A549 (cell line): ENCODE data around the gene DQX1. TPM values are rescaled to one million over a fixed set of nuclear protein-coding genes. Genes with fewer than 3 reads are reported as not detected.

Experiments used
- ATOH8 ChIP-seq: fragments of 250-450 bp; sonication (Bioruptor Pico); IDR thresholded peaks from 2 replicates; pipeline ENCODE4 v1.5.0; 2020; ENCODE audit warnings: low read depth, mild to moderate bottlenecking, moderate library complexity
- BHLHE40 ChIP-seq: IDR thresholded peaks from 2 replicates; pipeline ENCODE4 v1.6.1; 2012; ENCODE audit warnings: low read depth, low read length, inconsistent platforms
- CBX2 ChIP-seq: fragments of 200-600 bp; sonication (generic); IDR thresholded peaks from 2 replicates; pipeline ENCODE4 v1.6.1; 2016; ENCODE audit warnings: low read depth, mild to moderate bottlenecking, borderline replicate concordance
- CBX8 ChIP-seq: fragments of 200-600 bp; sonication (generic); IDR thresholded peaks from 2 replicates; pipeline ENCODE4 v1.6.1; 2016
- CEBPB ChIP-seq, 2 experiments: fragments of >200 bp in 1 of 2; sonication (Bioruptor Twin) in 1 of 2; formaldehyde crosslinking in 1 of 2; IDR thresholded peaks; 2 replicates each; pipeline ENCODE4 v1.6.1; 2012 to 2016
- CHD4 ChIP-seq: fragments of 200-600 bp; sonication (generic); IDR thresholded peaks from 2 replicates; pipeline ENCODE4 v1.6.1; 2016; ENCODE audit warnings: antibody characterized with exemption, mild to moderate bottlenecking, borderline replicate concordance
- EHF ChIP-seq: fragments of 250-450 bp; sonication (Bioruptor Pico); IDR thresholded peaks from 2 replicates; pipeline ENCODE4 v1.5.0; 2020; ENCODE audit warnings: mild to moderate bottlenecking
- EHMT2 ChIP-seq: fragments of 200-600 bp; sonication (generic); IDR thresholded peaks from 2 replicates; pipeline ENCODE4 v1.6.1; 2016; ENCODE audit warnings: antibody characterized with exemption, low read depth, mild to moderate bottlenecking, moderate library complexity
- EP300 ChIP-seq, 2 experiments: fragments of >200 bp; sonication (Bioruptor Twin); formaldehyde crosslinking; IDR thresholded peaks; 2 replicates in 1 of 2; 3 replicates in 1 of 2; pipeline ENCODE4 v1.6.1; 2016 to 2017
- ESRRA ChIP-seq: fragments of 150-350 bp; IDR thresholded peaks from 2 replicates; pipeline ENCODE4 v1.6.1; 2014; ENCODE audit warnings: mild to moderate bottlenecking, low read length, borderline replicate concordance
- FOXS1 ChIP-seq: fragments of 250-450 bp; sonication (Bioruptor Pico); IDR thresholded peaks from 2 replicates; pipeline ENCODE4 v1.5.0; 2020; ENCODE audit warnings: mild to moderate bottlenecking, moderate library complexity
- GATA3 ChIP-seq: IDR thresholded peaks from 2 replicates; pipeline ENCODE4 v1.6.1; 2012; ENCODE audit warnings: borderline replicate concordance
- HDAC2 ChIP-seq: fragments of 200-600 bp; sonication (generic); IDR thresholded peaks from 2 replicates; pipeline ENCODE4 v1.6.1; 2016
- HOXA7 ChIP-seq: fragments of 250-450 bp; sonication (Bioruptor Pico); IDR thresholded peaks from 2 replicates; pipeline ENCODE4 v1.5.0; 2020; ENCODE audit warnings: mild to moderate bottlenecking, moderate library complexity
- HOXB13 ChIP-seq: fragments of 250-450 bp; sonication (Bioruptor Pico); IDR thresholded peaks from 2 replicates; pipeline ENCODE4 v1.5.0; 2020; ENCODE audit warnings: low read depth, mild to moderate bottlenecking, moderate library complexity
- HOXB5 ChIP-seq: fragments of 250-450 bp; sonication (Bioruptor Pico); IDR thresholded peaks from 2 replicates; pipeline ENCODE4 v1.5.0; 2020; ENCODE audit warnings: mild to moderate bottlenecking, moderate library complexity
- MAFK ChIP-seq: fragments of 450-650 bp; IDR thresholded peaks from 2 replicates; pipeline ENCODE4 v1.6.1; 2014; ENCODE audit not compliant: partially characterized antibody
- MAZ ChIP-seq: fragments of 150-350 bp; IDR thresholded peaks from 2 replicates; pipeline ENCODE4 v1.6.1; 2014; ENCODE audit warnings: antibody characterized with exemption, low read depth, low read length, borderline replicate concordance
- NPAS2 ChIP-seq: fragments of 250-450 bp; sonication (Bioruptor Pico); IDR thresholded peaks from 2 replicates; pipeline ENCODE4 v1.8.0; 2022; ENCODE audit warnings: mild to moderate bottlenecking, moderate library complexity, borderline replicate concordance
- POLR2A ChIP-seq: IDR thresholded peaks from 2 replicates; pipeline ENCODE4 v1.6.1; 2012; ENCODE audit warnings: mild to moderate bottlenecking, low read length
- POLR2AphosphoS2 ChIP-seq: conservative IDR thresholded peaks from 2 replicates; pipeline ENCODE4 v1.6.1; 2012; ENCODE audit warnings: low read length, improper control_type of control experiment, inconsistent platforms
- RAD21 ChIP-seq, 2 experiments: fragments of >200 bp in 1 of 2; sonication (Bioruptor Twin) in 1 of 2; formaldehyde crosslinking in 1 of 2; IDR thresholded peaks in 1 of 2; conservative IDR thresholded peaks in 1 of 2; 2 replicates in 1 of 2; 3 replicates in 1 of 2; pipeline ENCODE4 v1.6.1; 2012 to 2018; ENCODE audit warnings: inconsistent platforms in 1 of 2
- SMC3 ChIP-seq: fragments of >200 bp; sonication (Bioruptor Twin); formaldehyde crosslinking; IDR thresholded peaks from 3 replicates; pipeline ENCODE4 v1.6.1; 2018; ENCODE audit warnings: inconsistent platforms
- SREBF2 ChIP-seq: fragments of 450-650 bp; IDR thresholded peaks from 2 replicates; pipeline ENCODE4 v1.6.1; 2014; ENCODE audit warnings: mild to moderate bottlenecking, moderate library complexity
- TFCP2L1 ChIP-seq: fragments of 250-450 bp; sonication (Bioruptor Pico); IDR thresholded peaks from 2 replicates; pipeline ENCODE4 v1.5.0; 2021; ENCODE audit warnings: mild to moderate bottlenecking
- TP53 ChIP-seq: fragments of 250-450 bp; sonication (Bioruptor Pico); IDR thresholded peaks from 2 replicates; pipeline ENCODE4 v1.5.0; 2021; ENCODE audit warnings: mild to moderate bottlenecking, moderate library complexity
- ZFP36 ChIP-seq: fragments of 450-650 bp; IDR thresholded peaks from 2 replicates; pipeline ENCODE4 v1.6.1; 2014; ENCODE audit warnings: borderline replicate concordance; ENCODE audit not compliant: partially characterized antibody
- ZNF302 ChIP-seq: fragments of 250-450 bp; sonication (Bioruptor Pico); IDR thresholded peaks from 2 replicates; pipeline ENCODE4 v1.9.0; 2021; ENCODE audit warnings: inconsistent platforms, mild to moderate bottlenecking, moderate library complexity
- ZSCAN20 ChIP-seq: fragments of 250-450 bp; sonication (Bioruptor Pico); IDR thresholded peaks from 2 replicates; pipeline ENCODE4 v1.8.0; 2022; ENCODE audit warnings: mild to moderate bottlenecking, moderate library complexity
- polyA plus RNA-seq, 4 experiments: library from polyadenylated mRNA; depleted of rRNA in 3 of 4; stranded (reverse); fragments of >200 nt; fragmentation: RNase III in 1 of 4; extraction: RNeasy Plus Mini Kit Qiagen cat#74134 plus additional on column Dnase treatment in 1 of 4; gene quantifications; 2 replicates in 3 of 4; 3 replicates in 1 of 4; pipeline ENCODE4 v1.2.3, GENCODE V29; 2011 to 2017
- TF ChIP-seq, protein P1 (sequence below): IDR thresholded peaks from 2 replicates; pipeline ENCODE4 v1.6.1; 2012; ENCODE audit warnings: low read depth, borderline replicate concordance
- TF ChIP-seq, protein P2 (sequence below): IDR thresholded peaks from 2 replicates; pipeline ENCODE4 v1.6.1; 2012

The DQX1 gene
- polyA plus RNA-seq, 2 of the 4 experiments (the other 2 are of a cell fraction), result 0.15 to 0.39 TPM

DNA sequence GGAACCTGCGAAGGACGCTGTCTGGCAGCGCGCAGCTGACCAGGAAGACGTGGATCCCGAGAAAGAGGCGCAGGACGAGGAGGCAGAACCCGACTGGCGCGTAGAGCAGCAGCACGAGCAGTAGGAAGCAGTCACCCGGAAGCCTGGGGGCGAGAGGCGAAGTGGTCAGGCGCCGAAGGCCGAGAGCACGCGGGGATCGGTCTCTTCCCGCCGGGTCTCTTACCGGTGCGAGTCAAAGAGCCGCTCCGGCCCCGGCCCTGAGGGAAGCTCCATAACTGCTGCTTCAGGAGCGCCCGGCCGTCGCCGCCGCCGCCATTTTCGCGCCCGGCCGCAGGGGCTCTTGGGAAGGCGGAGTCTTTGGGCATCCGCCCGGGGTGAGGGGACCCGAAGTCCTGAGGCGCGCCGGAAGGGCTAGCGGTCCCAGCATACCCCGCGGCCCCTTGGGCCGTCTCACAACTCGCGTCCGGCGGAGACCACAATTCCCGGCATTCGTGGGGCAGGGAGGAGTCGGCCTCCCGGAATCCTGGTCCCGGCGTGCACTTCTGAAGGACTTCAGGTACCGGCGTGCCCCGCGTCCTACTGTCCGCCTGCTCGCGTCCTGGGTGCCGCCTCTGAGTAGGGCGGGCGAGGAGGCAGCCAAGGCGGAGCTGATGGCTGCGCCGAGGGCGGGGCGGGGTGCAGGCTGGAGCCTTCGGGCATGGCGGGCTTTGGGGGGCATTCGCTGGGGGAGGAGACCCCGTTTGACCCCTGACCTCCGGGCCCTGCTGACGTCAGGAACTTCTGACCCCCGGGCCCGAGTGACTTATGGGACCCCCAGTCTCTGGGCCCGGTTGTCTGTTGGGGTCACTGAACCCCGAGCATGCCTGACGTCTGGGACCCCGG, 3.6 kb upstream of the DQX1 start, which contains the start of the genes AUP1 and HTRA2 (continued):
- TF ChIP-seq TP53 (CRISPR knock-in tag) (no peak), SREBF2 (no peak), CEBPB (IDR thresholded peaks at IDR 0.05) (no peak), POLR2A (peak; percentile 86), SMC3 (no peak), POLR2AphosphoS2 (no peak), FOXS1 (no peak), HDAC2 (peak; percentile 88; the same call in 1 of the 2 replicates), BHLHE40 (no peak), GATA3 (no peak), EHF (CRISPR knock-in tag) (no peak), RAD21 (conservative IDR thresholded peaks at IDR 0.05 in 1 of 2, IDR thresholded peaks at IDR 0.05 in 1 of 2) (peak in 1 of 2 experiments; percentile 20; a peak in 1 of 5 replicates), ESRRA (no peak), CHD4 (no peak), HOXA7 (CRISPR knock-in tag) (no peak), EHMT2 (no peak), TFCP2L1 (0 out of 2 replicates have a peak, but pooled peaks have one; percentile 43), CBX2 (no peak), HOXB5 (CRISPR knock-in tag) (no peak), CBX8 (no peak), ATOH8 (CRISPR knock-in tag) (no peak), NPAS2 (CRISPR knock-in tag) (no peak), ZSCAN20 (CRISPR knock-in tag) (no peak), MAFK (no peak), ZFP36 (no peak), ZNF302 (CRISPR knock-in tag) (no peak), MAZ (peak; percentile 52; the same call in 1 of the 2 replicates), EP300 (IDR thresholded peaks at IDR 0.05) (no peak), HOXB13 (no peak)
- TF ChIP-seq, protein P1, sequence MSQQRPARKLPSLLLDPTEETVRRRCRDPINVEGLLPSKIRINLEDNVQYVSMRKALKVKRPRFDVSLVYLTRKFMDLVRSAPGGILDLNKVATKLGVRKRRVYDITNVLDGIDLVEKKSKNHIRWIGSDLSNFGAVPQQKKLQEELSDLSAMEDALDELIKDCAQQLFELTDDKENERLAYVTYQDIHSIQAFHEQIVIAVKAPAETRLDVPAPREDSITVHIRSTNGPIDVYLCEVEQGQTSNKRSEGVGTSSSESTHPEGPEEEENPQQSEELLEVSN, result peak; percentile 74; the same call in 1 of the 2 replicates
- TF ChIP-seq, protein P2, sequence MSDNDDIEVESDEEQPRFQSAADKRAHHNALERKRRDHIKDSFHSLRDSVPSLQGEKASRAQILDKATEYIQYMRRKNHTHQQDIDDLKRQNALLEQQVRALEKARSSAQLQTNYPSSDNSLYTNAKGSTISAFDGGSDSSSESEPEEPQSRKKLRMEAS, result peak; percentile 81
